ENCODE results near the gene FRS2. TPM values are rescaled to one million over a fixed set of nuclear protein-coding genes. Genes with fewer than 3 reads are reported as not detected.

Gene FRS2
- total RNA-seq, 1 experiment from 2014 or later = 33.7 TPM

- no peak overlapping the region for H3T11ph ChIP-seq (ENCODE audit: low read length)
- WGBS (ENCODE audit: extremely low coverage, insufficient read length, low lambda C conversion rate) = no CpG with 5 or more reads among the region's 3 CpGs
- H3K23ac ChIP-seq (ENCODE audit: insufficient read length, low read depth, low read length) = no peak overlapping the region
- H3K9me3 ChIP-seq (ENCODE audit: control insufficient read depth, low read depth, low read length) = no peaks in the 10 kb centered on the region
- H3K23me2 ChIP-seq (ENCODE audit: insufficient read length, low read depth, low read length, poor library complexity, severe bottlenecking) = no peaks in the 10 kb centered on the region
- H4K91ac ChIP-seq (ENCODE audit: insufficient read length, low read depth, low read length) = no peak overlapping the region
- H2BK15ac ChIP-seq (ENCODE audit: low read depth, low read length) = no peak overlapping the region
- H4K8ac ChIP-seq (replicated peaks; ENCODE audit: insufficient read length, low read depth, low read length) = no peak overlapping the region
- no peak overlapping the region for H3K14ac ChIP-seq (ENCODE audit: insufficient read depth, low read length)
- no peak overlapping the region for H2AK5ac ChIP-seq (ENCODE audit: insufficient read length, low read length)
- H3K9ac ChIP-seq (ENCODE audit: extremely low read depth, insufficient read length, low read length) = no peak overlapping the region
- H3K79me1 ChIP-seq (ENCODE audit: insufficient read depth, low read depth, low read length, poor library complexity, severe bottlenecking) = peaks cover 8% of the 10 kb centered on the region
- no peak overlapping the region for H2BK120ac ChIP-seq (ENCODE audit: low read depth, low read length, poor library complexity, severe bottlenecking)
- H3K4me1 ChIP-seq (ENCODE audit: insufficient read depth, low read length) = peaks cover 4% of the 10 kb centered on the region
- no peak overlapping the region for H3K4me3 Mint-ChIP-seq
- H4K20me1 ChIP-seq (ENCODE audit: control insufficient read depth, insufficient read depth, insufficient read length) = no peaks in the 10 kb centered on the region
- H2BK20ac ChIP-seq (ENCODE audit: low read depth, low read length, poor library complexity, severe bottlenecking) = no peak overlapping the region
- H3K27me3 Mint-ChIP-seq (ENCODE audit: low read depth) = no peaks in the 10 kb centered on the region
- no peak overlapping the region; the same call in 1 of the 2 replicates for H3K4ac ChIP-seq (ENCODE audit: low read depth, low read length)
- H3K79me2 ChIP-seq (ENCODE audit: insufficient read depth, low read length) = no peaks in the 10 kb centered on the region; the same call in 1 of the 2 replicates
- H3K4me1 Mint-ChIP-seq = peaks cover 14 to 20% of the 10 kb centered on the region in 2 experiments
- no peak overlapping the region for H2AFZ ChIP-seq (ENCODE audit: low read length)
- H2BK5ac ChIP-seq (ENCODE audit: insufficient read length, low read length) = no peak overlapping the region
- TF ChIP-seq CTCF (conservative IDR thresholded peaks at IDR 0.05) = no peak
- no peak overlapping the region for H3K18ac ChIP-seq (ENCODE audit: insufficient read length, low read depth, low read length)
- no peak overlapping the region for H4K5ac ChIP-seq (ENCODE audit: insufficient read length, low read depth, low read length)
- DNase-seq = no peak
- H3K4me2 ChIP-seq (ENCODE audit: insufficient read depth, insufficient read length, low read length) = no peak overlapping the region
- peaks cover 3 to 16% (median 14%) of the 10 kb centered on the region in 3 experiments; a peak in 5 of 7 replicates for H3K36me3 Mint-ChIP-seq (ENCODE audit: insufficient read depth in 1 of 3, low read depth in 3 of 3)
- no peak overlapping the region for H3K56ac ChIP-seq (ENCODE audit: insufficient read length, low read depth, low read length)
- no peak overlapping the region for H3K27ac ChIP-seq (ENCODE audit: insufficient read length, low read depth, low read length)
- H3K27ac Mint-ChIP-seq = peak overlapping the region; percentile 62 to 92 (median 64); a peak in 5 of 7 replicates
- H3K9me3 Mint-ChIP-seq = no peaks in the 10 kb centered on the region
- no peak overlapping the region for H2BK12ac ChIP-seq (ENCODE audit: insufficient read length, low read depth, low read length)
- no peaks in the 10 kb centered on the region for H3K27me3 ChIP-seq (ENCODE audit: insufficient read depth, low read length)
Measured at GRCh38 chr12:69533844-69534243, 63.7 kb downstream of the FRS2 start.
